GM12874 (cell line): ENCODE data around the gene CCDC57.

ENCODE experiments used
- CTCF ChIP-seq: IDR thresholded peaks from 2 replicates; pipeline ENCODE4 v1.5.1; 2011; ENCODE audit warnings: low read depth, mild to moderate bottlenecking, control low read depth, low read length, moderate library complexity; ENCODE audit not compliant: insufficient read depth

The CCDC57 gene

GRCh38 chr17:82146663-82147654 is 65.7 kb downstream of the CCDC57 start:
- no peak for TF ChIP-seq CTCF

- TF ChIP-seq CTCF = no peak
These were observed 67.0 kb downstream of the CCDC57 start for GRCh38 chr17:82145550-82146155.

- TF ChIP-seq CTCF = no peak
These were observed 69.3 kb downstream of the CCDC57 start for GRCh38 chr17:82143333-82143732.

DNA sequence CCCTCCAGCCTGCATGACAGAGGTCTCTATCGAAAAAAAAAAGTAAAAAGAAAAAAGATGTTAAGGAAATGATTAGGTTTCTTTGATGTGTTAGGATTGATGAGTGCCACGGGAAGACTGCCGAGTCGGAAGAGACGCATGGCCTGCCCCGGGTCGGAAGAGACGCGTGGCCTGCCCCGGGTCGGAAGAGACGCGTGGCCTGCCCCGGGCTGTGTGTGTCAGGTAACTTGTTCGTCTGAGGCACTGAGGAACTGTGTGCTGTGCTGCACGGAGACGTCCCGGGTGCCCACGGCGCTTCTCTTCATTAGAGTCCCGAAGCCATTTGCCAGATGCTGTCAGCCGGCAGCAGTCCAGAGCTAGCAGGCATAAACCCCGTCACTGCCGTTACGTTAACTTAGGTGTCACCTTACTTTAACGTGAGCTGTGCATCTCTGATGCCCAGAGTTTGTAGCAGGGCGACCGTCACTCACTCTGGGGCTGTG is 74.1 kb downstream of the CCDC57 start:
- TF ChIP-seq CTCF = no peak

DNA sequence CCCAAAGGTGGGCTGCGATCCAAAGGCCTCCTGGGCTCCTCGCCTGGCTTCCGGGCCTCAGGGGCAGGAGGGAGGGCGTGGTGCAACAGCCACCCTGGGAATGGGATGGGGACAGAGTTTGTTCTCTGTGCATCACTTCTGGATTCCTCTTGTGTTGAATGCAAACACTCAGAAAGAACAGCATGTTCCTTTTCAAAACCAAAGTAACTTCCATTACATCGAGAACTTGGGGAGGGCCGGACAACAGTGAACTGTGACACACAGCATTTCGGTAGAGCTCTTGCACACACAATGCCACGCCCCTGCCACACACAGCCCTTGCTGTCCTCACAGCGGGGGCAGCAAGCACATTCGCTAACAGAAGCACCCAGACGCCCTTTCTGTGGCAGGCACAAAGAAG is 78.5 kb downstream of the CCDC57 start:
- no peak for TF ChIP-seq CTCF

- TF ChIP-seq CTCF = 0 out of 2 replicates have a peak, but pooled peaks have one; percentile 7
These were observed 83.5 kb downstream of the CCDC57 start for GRCh38 chr17:82129095-82129494.

DNA sequence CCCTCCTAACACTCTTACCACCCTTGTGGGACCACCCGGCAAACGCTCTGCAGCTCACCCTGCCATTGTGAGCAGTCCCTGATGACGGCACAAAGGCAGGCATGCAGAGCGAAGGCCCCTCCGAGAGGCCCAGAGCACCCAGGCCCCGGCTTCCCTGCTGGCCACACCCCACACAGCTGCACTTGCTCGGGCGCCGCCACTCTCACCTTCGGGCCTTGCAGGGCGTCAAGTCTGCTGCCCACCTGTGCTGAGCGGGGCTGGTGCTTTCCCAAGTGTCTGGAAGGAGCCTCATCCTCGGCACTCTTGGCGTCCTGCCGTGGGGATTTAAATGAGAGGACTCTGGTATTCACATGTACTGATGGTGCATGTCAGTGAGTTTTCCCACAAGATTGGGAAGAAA is 84.4 kb downstream of the CCDC57 start:
- TF ChIP-seq CTCF = no peak
